ENCODE measurements around the gene CDKL2. TPM values are rescaled to one million over a fixed set of nuclear protein-coding genes. Genes with fewer than 3 reads are reported as not detected.
A peak's percentile ranks its signal among the peaks of the same experiment; 100 is the strongest.

CDKL2 gene
- total and polyA plus RNA-seq, 9 of the 15 experiments (the other 6 are each of a cell fraction or from before 2014, with no cell fraction given) = 0.01 to 0.16 TPM; not detected in 7

- TF ChIP-seq NFIX (CRISPR knock-in tag; IDR thresholded peaks at IDR 0.05; ENCODE audit: low read depth) (peak; percentile 80), SMARCE1 (IDR thresholded peaks at IDR 0.05) (no peak), CBFA2T2 (conservative IDR thresholded peaks at IDR 0.05) (0 out of 2 replicates have a peak, but pooled peaks have one; percentile 9), NFIC (IDR thresholded peaks at IDR 0.05) (peak; percentile 97)
- TF ChIP-seq, protein P1, sequence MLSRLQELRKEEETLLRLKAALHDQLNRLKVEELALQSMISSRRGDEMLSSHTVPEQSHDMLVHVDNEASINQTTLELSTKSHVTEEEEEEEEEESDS (CRISPR knock-in tag; IDR thresholded peaks at IDR 0.05) = no peak
Observed at GRCh38 chr4:75547647-75548387, 82.5 kb downstream of the CDKL2 start (continued).

DNA sequence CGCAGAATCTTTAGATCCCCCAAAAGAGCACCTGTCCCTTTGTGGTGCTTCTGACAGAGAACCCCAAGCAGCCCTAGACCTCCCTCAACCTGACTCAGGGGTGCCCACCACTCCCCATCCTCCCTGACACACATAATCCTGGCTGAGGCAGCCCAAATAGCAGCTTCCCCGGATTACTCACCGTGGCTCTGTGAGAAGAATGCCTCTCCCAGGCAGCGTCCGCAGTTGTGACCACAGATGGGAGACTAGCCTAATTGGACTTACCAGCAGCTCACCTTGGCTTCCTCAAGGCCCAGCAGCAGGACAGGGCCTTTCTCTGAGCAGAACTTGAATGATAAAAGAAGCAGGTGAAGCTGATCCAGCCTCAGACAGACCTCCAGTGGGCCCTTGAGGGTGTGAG, 84.8 kb downstream of the CDKL2 start:
- ATAC-seq (peak; percentile 18; the same call in 1 of the 3 replicates), DNase-seq (ENCODE audit: extremely low read depth in 1 of 4, low spot score in 3 of 4) (no peak), FAIRE-seq (no peak)
- Histone ChIP-seq H3K9ac (ENCODE audit: insufficient read depth in 1 of 2, low read depth in 2 of 2, low read length in 2 of 2) (no peak overlapping the region; a peak in 1 of 4 replicates), H3K27me3 (ENCODE audit: control insufficient read depth in 2 of 2, insufficient read depth in 2 of 2, low read length in 2 of 2) (no peaks in the 10 kb centered on the region), H3K9me1 (ENCODE audit: control insufficient read depth, insufficient read depth, low read length) (no peaks in the 10 kb centered on the region), H3K4me2 (ENCODE audit: insufficient read depth, low read length) (no peak overlapping the region), H4K20me1 (replicated peaks; ENCODE audit: control insufficient read depth, insufficient read depth, low read length) (no peaks in the 10 kb centered on the region), H3K36me3 (ENCODE audit: control insufficient read depth, insufficient read depth, low read length) (0 out of 3 replicates have a peak, but pooled peaks cover 2% of the 10 kb centered on the region), H3K27ac (ENCODE audit: extremely low read depth, low read depth, low read length) (no peak overlapping the region), H3K4me3 (no peak overlapping the region), H3K9me3 (replicated peaks; ENCODE audit: control insufficient read depth, insufficient read depth, low read depth, low read length) (no peaks in the 10 kb centered on the region), H3K4me1 (replicated peaks in 1 of 2; ENCODE audit: control insufficient read depth in 2 of 2, insufficient read depth in 2 of 2, low read length in 2 of 2) (no peaks in the 10 kb centered on the region; a peak in 1 of 5 replicates), H3K79me2 (ENCODE audit: control insufficient read depth, insufficient read depth, low read length) (no peaks in the 10 kb centered on the region), H2AFZ (ENCODE audit: low read depth, low read length) (no peak overlapping the region)
- WGBS (ENCODE audit: insufficient coverage, low coverage, missing lambda C conversion rate) = 69% methylated on average over 5 of the region's 5 CpGs
- BruUV-seq (replicated peaks) = no TSS peak
- intact Hi-C loops (cut with micrococcal nuclease) (no loop called here), in situ Hi-C loops (cut with MboI) (no loop called here)
- CTCF ChIA-PET (ENCODE audit: low intra/inter-chr PET ratio) = no interaction called here
- POLR2A ChIA-PET = no interaction called here
- TF ChIP-seq ZNF12 (CRISPR knock-in tag; IDR thresholded peaks at IDR 0.05) (no peak), ZNF644 (tag; IDR thresholded peaks at IDR 0.05; ENCODE audit: low read depth) (no peak), ARID3A (IDR thresholded peaks at IDR 0.05; ENCODE audit: borderline replicate concordance, low read depth, low read length) (no peak), SRSF1 (IDR thresholded peaks at IDR 0.05; ENCODE audit: low read depth, low read length) (no peak), ZNF639 (CRISPR knock-in tag; conservative IDR thresholded peaks at IDR 0.05 in 1 of 2, IDR thresholded peaks at IDR 0.05 in 1 of 2) (no peak), HNRNPUL1 (IDR thresholded peaks at IDR 0.05; ENCODE audit: low read length) (no peak), EZH2 (IDR thresholded peaks at IDR 0.05; ENCODE audit: borderline replicate concordance, low read depth, low read length) (no peak), SNIP1 (IDR thresholded peaks at IDR 0.05; ENCODE audit: low read depth) (no peak), ZNF184 (CRISPR knock-in tag; IDR thresholded peaks at IDR 0.05) (no peak), LARP7 (IDR thresholded peaks at IDR 0.05) (no peak), ZSCAN29 (IDR thresholded peaks at IDR 0.05) (no peak)

Measured in K562 (cell line).